ENCODE results near the gene OSBPL3.
"Not testable (repeated sequence)": the region's sequence is repeated elsewhere in the genome, so short reads cannot be mapped to it uniquely, and the experiment has no call there.

Gene OSBPL3

GRCh38 chr7:24917510-24918239 lies 62.3 kb downstream of the OSBPL3 start:
- no peak for DNase-seq

DNA sequence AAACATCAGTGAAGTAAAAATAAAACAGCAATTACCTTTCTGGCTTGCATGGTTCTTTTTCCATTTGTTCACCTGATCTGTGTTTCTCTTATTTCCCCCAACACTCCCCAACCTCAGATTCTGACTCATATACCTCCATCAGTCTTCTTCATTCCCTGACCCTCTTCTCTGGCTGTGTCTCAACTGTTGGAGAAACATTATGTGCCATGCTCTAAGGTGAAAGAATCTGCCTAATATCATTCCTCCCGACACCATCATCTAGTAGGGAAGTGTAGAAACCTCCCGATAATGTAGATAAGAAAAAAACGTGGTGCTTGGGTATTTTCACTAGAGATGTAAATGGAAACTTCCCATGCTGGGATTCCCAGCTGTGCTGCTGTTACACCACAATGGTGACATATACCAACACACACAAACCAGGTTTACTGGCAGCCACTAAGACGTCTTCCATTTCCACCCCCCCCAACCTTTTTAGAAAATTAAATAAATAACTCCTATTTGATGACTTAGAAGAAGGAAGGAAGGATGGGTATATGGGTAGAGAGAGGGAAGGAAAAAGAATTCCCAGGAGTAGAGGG lies 63.4 kb downstream of the OSBPL3 start:
- no peak for DNase-seq

- no peak for DNase-seq
These were observed 65.5 kb downstream of the OSBPL3 start for GRCh38 chr7:24914465-24914859.

DNA sequence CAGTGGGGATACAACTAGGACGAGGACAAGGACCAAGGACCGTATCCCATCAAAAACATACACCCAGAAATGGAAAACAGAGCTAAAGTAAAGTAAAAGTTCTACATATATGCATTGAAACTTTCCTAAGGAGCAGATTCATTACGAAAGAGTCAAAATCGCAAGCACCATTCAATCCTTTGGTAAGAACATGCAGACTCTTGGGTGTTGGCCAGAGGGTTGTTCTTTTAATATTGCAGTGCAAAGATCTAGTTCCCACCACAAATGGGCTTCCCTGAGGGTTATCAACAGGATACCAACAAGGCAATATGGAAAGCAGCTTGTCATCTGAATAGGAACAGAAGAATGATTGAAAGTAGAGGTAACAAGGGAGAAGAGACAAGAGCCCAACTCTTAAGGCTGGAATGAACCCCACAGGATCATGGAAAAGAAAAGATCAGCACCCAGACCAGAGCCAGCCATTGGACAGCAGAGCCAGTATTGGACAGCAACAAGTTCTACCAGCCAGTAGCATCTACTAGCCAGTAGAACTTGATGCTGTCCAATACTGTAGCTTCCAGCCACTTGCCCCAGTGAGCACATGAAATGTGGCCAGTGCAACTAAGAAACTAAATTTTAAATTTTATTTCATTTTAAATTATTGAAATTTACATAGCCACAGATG lies 66.0 kb downstream of the OSBPL3 start:
- DNase-seq, result no peak

- DNase-seq, result no peak
These were observed 67.0 kb downstream of the OSBPL3 start for GRCh38 chr7:24912874-24913514.

GRCh38 chr7:24912424-24912823 lies 67.6 kb downstream of the OSBPL3 start:
- no peak for DNase-seq

DNA sequence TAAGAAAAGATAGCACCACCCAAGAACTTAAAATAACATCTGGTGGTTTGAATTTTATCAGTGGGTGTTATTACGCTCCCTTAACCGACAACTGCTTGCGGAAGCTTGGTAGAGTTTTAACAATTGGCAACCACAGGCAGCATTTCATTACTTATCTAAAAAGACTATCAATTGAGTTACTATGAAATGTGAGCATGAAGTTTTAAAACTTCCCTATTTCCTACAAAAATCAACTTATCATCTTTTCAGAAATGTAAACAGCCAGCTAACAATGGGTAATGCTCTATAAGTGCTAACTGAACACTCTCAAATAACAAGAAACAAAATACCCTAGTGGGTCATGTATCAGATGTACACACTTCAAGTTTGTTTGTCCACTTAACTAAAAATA lies 68.8 kb downstream of the OSBPL3 start:
- DNase-seq, result no peak

- no peak for DNase-seq
These were observed 69.3 kb downstream of the OSBPL3 start for GRCh38 chr7:24910551-24911212.

GRCh38 chr7:24908727-24909126 lies 71.3 kb downstream of the OSBPL3 start:
- no peak for DNase-seq

- DNase-seq, result no peak
These were observed 71.8 kb downstream of the OSBPL3 start for GRCh38 chr7:24908166-24908565.

DNA sequence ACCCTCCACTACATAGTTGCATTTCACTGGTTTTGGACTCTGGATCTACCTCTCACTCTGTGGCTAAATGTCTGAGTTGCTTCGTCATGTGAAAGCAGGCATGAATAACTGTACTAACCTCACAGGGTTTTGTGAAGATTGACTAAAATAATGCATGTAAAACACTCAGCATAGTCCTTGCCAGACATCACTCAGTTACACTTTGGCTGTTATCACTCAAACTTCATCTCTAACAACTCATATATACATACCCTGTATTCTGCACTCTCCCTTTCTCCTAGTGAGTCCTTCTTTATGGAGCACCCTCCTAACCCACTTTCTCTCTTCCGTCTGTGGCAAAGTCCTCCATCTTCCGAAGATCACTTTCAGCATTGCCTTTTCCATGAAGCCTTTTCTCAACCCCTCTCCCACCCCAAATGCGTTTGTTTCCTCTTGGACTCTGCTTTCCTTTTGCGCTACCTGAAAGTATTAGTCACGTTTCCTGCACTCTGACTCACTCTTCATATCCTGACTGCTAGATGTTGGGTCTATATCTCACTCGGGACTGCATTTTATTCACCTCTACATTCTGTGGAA lies 72.6 kb downstream of the OSBPL3 start:
- no peak for DNase-seq

GRCh38 chr7:24905996-24906770 lies 73.8 kb downstream of the OSBPL3 start:
- no peak for DNase-seq

DNA sequence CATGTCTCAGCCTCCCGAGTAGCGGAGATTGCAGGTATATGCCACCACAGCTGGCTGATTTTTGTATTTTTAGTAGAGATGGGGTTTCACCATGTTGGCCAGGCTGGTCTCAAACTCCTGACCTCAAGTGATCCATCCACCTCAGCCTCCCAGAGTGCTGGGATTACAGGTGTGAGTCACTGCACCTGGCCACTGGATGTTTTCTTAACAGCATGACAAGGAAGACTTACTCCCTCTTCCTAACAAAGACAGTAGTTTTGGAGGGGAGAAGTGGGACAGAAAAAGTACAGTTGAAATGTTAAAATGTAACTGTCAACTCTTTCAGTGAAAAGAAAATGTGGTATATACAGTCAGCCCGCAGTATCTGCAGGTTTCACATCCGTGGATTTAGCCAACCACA lies 76.0 kb downstream of the OSBPL3 start:
- not testable (repeated sequence) for DNase-seq

GRCh38 chr7:24903559-24903958 lies 76.4 kb downstream of the OSBPL3 start:
- DNase-seq, result no peak

DNA sequence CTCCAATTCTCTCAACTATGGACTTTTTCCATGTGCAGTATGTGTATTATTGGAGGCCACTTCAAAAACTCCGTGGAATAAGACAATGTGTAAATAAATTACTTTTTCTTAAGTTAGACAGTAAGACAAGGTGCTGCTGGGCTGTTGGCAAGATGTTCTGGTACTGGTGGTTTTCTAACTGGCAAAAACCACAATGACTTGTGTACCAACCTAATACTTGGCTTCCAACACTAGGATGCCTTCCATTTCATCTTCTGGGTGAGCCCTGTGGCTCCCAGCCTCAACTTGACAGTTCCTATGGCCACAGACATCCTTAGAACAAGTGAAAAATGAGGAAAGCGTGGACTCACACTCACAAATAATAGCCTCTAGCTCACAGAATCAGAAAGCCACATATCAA lies 77.0 kb downstream of the OSBPL3 start:
- DNase-seq, result no peak

DNA sequence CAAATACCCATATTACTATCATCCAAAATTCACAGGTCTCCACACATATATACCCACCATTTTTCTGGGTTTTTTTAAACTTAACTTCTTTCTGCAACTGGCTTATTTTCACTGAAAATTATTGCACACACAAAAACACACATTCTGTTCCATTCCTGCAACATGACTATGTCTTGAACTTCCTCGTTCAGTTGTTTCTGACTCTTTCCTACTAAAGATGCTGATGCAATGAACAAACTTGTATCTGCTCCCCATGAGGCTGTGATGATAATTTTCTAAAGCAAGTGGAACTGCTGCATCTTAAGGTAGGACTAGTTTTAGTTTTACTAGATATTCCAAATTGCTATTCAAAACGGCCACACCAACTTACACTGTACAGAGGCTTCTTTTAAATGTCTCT lies 77.7 kb downstream of the OSBPL3 start:
- DNase-seq, result no peak

GRCh38 chr7:24899905-24900304 lies 80.1 kb downstream of the OSBPL3 start:
- DNase-seq, result no peak

- no peak for DNase-seq
These were observed 80.8 kb downstream of the OSBPL3 start for GRCh38 chr7:24899161-24899560.

GRCh38 chr7:24898691-24899090 lies 81.3 kb downstream of the OSBPL3 start:
- no peak for DNase-seq

DNA sequence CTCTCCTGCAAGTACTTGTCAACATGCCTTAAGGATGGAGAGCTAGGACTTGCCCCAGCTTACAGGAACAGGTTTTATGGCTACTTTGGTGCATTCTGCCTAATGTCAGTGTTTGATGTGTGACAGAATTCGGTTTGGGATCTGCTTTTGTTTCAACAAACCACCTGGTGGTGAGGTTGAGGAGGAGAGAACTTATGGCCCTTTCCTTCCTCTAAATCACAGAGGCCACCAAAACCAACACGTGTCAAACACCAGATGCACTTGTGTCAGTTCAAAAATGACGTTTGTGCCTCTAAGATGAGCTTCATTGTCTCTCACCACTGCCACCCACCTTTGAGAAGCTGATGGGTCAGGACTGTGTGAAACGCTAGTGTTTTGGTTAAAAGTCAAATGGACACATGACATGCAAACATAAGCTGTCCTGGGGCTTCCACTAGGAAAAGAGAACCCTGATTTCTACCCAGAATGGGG lies 83.9 kb downstream of the OSBPL3 start:
- no peak for DNase-seq

GRCh38 chr7:24894429-24895221 lies 85.4 kb downstream of the OSBPL3 start:
- no peak for DNase-seq
